EH (cell line): ENCODE measurements around the gene LYZL6.
"Not testable (repeated sequence)": the region's sequence is repeated elsewhere in the genome, so short reads cannot be mapped to it uniquely, and the experiment has no call there.

Source experiments
- DNase-seq: peaks from one replicate; pipeline ENCODE4 v3.0.0-alpha.2; 2015; ENCODE audit warnings: low read depth

The LYZL6 gene

DNA sequence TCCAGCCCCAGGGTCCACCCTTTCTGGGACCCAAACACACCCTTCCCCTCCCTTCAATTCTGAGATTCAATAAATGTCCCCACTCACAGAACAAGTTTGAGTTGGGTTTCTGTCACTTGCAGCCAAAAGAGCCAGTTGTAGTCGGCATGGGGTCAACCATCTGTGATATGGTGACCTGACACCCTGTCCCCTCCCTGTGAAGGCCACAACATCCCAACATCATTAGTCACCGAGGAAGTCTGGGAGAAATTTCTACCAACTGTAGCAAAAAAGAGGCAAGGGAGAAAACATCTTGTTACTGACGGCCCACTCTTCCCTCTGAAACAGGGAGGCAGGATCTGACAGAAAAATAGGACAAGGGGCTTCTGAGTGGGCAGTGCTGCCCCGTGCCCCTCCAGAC, 638 bp upstream of the LYZL6 start:
- peak; percentile 14 for DNase-seq

DNA sequence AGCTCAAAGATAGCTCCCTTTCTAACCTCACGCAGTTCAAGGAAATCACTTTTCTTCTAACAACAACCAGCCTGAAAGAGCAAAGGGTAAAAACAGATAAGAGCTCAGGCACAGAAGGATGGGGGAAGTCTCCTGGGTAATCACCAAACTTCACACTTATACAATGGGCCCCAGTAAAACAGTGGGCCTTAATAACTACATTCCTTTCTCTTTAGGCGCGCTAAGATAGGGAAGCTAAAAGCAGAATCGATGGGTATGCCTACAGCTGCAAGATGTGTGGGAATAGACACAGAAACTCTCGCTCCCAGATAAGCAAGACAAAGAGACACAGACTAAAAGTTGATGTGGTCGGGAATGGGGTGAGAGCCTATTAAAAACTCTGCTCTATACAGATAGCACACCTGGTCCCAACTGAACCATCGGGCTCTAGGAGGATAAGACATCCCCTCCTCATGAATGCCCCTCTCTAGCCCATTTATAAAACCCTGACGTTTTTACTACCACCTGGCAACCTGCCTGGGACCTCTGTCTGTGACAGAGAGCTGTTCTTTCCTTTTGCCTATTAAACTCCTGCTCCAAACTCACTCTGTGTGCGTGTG, 826 bp downstream of the LYZL6 start:
- peak; percentile 4 for DNase-seq

DNA sequence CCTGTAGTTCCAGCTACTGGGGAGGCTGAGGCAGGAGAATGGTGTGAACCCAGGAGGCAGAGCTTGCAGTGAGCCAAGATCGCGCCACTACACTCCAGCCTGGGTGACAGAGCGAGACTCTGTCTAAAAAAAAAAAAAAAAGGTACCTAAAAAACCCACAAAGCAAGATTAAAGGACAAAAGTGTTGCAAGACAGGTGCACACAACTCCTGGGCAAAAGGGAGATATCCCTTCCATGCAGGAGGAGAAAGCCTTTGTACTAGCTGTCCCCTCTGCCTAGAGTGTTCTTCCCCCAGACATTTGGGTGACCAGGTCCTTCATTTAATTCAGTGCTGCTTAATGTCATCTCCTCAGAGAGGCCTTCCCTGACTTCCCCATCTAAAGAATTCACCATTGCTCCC, 5.0 kb downstream of the LYZL6 start:
- DNase-seq: not testable (repeated sequence)

DNA sequence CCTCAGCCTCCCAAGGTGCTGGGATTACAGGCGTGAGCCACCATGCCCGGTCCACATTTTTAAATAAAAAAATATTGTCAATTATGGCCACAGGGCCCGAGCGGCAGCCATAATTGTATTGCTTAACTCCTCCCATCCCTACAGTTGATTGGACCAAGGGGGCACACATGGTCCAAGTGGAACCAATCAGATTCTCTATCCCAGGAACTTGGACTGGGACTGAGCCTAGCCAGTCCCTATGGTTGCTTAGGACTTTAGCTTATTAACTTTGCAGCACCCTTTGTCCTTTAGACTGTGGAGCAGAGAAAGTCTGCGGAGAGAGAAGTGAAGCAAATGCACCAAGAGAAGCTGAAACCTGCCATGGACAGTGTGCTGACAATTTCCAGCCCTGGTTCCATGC, 7.5 kb downstream of the LYZL6 start:
- DNase-seq: no peak

DNA sequence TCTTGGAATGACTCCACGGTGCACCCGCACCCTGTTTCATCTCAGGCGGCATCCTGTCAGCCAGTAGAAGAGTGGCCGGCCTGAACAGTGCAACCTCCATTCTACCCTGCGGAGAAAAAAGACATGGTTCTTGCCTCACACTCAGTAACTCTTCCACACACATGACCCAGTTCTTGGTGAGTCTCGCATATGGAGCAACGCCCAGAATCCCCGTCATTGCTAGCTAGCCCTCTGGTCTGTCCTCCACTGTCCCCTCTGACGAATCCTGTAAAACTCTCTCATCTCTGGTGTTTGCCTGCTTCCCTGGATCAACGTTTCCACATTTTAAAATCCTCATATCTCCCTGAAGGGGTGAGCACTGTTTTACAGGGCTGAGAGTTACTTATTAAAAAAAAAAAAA, 8.8 kb downstream of the LYZL6 start:
- no peak for DNase-seq

DNA sequence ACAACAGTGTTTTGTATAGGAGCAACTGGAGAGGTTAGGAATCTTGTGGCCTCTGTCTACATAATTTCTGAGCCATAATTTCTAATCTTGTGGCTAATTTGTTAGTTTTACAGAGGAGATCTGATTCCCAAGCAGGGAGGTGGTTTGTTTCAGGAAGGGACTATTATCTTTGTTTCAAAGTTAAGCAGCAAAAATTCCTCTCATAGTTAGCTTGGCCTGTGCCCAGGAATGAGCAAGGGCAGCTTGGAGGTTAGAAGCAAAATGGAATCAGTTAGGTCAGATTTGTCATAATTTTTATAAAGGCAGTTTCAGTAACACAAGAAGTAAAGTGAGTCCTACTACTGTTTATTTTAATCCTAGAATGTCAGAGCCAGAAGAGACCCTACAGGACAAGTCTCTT, 10.9 kb downstream of the LYZL6 start:
- DNase-seq: peak; percentile 71

DNA sequence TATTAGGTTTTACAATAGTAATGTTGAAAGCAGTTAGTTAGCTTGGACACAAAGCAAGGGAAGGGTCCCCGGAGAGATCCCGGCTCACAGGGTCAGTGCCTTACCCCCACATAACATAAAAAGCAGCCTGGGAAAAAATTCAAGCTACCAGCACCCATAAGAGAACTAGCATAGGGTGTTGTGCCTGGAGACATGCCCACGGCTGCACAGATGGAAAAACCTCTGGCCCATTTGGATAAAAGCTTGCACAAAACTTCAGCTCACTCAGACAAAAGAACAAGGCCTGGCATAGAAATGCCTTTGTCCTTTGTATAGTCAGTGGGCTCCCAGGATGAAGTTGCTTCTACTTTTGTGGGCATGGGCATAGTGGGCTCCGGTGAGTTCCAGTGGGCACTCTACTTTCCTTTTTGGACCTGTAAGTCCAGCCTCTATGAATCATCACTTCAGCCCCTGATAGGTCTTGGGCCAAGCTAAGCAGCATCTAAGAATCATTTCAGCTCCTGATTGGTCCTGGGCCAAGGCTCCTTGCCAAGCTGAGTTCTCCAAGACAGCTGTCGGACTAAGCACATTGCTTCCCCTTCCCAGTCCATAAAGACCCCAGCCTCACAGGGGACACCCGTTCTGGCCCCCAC, 11.6 kb downstream of the LYZL6 start:
- DNase-seq: peak; percentile 38

DNA sequence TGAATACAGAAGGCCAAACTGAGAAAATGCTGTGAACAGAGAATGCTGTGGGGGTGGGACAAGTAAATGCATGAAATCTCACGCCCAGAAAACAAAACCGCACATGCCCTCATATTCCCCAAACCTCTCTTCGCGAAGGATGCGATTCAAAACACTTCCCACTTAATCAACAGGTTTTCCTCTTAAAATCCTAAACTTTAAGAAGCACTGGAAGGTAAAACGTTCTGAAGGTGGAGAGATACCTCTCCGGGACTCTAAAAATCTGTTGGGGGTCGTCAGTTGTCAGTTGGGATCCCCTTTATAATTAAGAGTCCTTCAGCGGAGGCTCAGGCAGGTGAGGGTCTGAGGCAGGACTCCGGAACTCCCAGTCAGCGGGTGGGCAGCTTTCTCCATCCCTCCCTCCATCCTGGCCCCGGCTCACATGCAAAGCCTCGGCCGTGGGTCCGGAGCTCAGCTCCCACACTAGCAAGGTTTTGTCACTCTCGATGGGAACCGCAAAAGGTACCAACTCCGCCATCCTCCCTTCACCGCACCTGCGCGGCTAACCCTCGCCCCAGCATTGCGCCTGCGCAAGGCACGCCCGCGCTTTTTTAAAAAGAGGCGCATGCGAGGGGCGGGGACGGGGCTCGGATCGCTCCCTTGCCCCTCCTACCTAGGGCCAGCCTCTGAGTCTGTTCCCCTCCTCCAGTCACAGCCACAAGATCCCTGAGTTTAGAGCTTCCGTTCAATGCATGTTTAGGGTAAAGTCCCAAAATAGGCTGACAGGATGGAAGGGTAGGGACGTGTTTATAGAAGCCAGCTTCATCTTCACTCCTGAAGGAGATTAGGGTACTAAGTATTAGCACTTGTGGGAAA, 13.1 kb downstream of the LYZL6 start, which contains the start of gene RDM1:
Gene RDM1 (minus strand): TSS at position 563 of the 855 bp plus-strand sequence. CDS start 46 bp downstream, at position 517.
- peak; percentile 78 for DNase-seq

DNA sequence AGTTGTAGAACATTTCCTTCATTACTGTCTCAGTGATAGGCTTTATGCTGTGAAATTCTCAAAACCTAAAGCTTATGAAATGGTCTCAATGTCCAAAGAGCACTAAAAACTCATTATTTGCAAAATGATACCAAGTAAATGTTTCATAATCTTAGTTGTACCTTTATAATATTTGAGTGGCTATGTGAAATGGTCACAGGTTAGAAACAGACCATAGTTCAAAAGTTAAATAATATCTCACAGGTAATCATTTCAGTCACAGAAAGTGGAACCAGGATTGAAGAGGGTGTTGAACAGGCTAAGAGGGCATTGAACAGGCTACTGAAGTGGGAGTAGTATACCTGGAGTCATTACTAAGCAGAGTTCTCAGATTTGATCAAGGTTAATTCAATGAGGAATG, 15.8 kb downstream of the LYZL6 start:
- DNase-seq: no peak

DNA sequence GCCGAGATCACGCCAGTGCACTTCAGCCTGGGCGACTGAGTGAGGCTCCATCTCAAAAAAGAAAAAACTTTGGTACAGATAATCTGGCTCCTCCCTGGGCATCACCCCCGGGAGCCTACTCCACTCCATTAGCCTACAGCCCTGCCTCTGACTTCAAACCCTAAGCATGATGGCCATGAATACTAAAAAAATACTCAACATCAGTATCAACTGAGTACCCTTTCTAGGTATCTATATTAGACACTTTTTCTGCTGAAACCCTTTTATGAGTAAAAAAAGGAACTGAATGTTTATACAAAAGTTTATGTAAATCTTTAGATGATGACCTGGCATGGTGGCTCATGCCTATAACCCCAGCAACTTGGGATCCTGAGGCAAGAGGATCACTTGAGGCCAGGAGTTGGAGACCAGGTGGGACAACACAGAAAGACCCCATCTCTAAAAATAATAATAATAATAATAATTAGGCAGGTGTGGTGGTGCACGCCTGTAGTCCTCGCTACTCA, 19.9 kb downstream of the LYZL6 start:
- DNase-seq: no peak

DNA sequence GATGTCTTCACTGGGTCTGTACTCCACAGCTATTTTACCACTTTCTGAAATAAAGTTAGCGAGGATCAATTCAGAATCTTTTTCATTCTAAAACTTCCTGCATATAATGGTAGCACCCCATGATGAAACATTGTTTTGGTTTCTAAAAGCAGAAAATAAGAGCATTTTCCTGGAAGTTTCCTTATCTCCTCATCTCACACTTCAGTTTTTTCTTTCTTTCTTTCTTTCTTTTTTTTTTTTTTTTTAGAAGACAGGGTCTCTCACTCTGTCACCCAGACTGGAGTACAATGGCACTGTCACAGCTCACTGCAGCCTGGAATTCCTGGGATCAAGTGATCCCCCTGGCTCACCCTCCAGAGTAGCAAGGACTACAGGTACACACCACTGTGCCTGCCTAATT, 23.3 kb downstream of the LYZL6 start:
- DNase-seq: no peak

DNA sequence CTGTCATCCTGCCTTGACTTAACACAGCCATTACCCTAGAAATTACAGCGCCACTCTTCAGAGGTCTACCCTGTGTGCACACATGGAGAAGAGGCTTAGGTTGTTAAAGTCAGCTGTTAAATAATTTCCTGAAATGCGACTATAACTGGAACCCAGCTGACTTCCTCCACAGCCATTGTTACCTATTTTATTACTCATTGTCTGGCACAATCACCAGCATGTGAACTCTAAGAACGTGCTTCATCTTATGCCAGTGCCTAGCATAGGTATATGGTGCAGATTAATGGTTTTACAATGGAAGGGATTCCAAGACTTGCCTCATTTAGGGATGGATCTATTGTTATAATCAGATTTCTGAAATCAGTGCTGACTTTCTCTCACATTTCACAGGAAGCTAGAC, 24.8 kb downstream of the LYZL6 start:
- DNase-seq: no peak

DNA sequence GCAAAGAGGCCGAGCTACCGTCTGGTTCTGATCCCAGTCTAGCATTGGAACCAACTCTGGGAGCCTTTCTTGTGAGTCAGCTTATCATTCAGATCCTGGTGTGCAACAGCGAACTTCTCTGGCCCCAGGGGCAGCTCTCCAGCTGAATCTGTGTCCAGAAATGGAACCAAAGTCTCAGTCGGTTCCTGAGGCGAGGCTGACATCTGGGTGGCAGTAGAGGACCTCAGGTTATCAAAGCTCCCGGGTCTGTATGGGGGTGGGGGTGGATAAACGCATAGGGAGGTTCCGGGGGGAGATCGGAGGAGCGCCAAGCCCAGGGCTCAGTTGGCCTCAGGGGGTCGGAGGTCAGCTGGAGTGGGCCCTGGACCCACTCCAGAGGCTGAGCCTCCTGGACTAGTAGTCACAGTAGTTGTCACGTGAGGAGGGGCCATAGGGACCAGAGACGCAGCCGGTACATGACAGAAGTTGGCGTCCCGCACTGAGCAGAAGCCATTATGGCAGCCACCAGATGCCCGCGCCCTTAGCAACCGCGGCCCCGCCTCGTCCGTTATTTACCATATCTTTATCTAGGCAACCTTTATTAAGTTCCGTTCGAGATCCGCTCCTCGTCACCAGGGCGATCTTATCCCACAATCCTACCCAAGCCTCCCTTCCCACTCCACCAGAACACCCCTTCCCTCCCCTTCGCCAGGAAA, 25.8 kb downstream of the LYZL6 start:
- DNase-seq: no peak

DNA sequence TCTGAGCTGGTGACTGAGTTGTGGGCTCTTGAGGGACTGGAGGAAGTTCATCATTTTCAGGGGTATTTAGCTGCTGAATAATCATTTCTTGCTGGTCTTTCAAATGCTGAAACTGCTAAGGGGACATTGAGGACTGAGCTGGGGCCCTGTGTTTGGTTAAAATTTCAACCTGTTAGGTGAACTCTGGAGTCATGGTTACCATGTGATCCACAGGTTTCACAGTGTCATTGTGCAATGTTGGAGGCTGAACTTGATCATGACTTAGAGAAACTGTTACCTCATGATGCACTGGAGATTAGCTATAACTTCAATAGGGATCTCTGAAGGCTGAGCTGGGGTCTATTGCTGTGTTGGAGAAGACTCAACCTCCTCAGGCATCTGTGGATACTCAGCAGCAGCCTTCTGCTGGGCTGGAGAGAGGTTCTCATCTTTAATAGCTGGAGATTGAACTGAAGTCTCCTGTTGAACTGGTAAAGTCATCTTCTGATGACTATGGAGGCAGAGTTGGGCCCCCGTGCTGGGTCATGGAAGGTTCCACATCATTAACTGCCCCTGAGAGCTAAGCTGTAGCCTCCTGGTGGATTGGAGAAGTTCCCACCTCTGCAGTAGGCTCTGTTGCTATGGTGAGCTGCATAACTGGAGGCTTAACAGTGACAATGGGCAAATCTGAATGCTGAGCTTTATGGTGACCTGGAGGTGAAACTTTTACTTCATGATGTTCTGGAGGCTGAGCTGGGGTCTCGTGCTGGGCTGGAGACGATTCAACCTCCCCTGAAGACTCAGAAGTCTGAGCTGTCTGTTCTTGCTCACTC, 28.2 kb downstream of the LYZL6 start:
- DNase-seq: no peak

DNA sequence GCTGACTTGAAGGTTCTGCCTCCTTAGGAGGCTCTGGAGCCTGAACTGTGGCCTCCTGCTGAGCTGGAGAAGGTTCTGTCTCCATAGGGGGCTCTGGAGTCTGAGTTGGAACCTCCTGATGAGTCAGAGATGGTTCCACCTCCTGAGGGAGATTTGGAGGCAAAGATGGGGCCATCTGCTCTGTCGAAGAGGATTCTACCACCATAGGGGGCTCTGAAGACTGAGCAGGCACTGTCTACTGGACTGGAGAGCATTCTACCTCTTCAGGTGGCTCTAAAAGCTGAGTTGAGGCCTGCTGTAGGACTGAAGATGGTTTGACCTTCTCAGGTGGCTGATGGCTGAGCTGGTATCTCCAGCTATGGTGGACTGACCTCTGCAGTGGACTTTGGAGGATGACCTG, 29.2 kb downstream of the LYZL6 start:
- DNase-seq: no peak

DNA sequence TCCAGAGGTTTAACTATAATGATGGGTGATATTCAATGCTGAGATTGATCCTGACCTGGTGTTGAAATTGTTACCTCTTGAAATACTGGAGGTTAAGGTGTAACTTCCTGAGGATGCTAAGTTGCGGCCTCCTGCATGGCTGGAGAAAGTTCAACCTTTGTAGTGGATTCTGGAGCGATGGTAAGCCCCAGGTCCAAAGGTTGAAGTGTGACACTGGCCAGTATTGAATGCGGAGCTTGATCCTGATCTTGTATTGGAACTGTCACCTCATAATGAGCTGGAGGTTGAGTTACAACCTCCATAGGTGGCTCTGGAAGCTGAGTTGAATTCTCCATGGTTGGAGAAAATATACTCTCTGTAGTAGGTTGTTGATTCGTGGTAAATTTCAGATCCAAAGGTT, 29.9 kb downstream of the LYZL6 start:
- no peak for DNase-seq

DNA sequence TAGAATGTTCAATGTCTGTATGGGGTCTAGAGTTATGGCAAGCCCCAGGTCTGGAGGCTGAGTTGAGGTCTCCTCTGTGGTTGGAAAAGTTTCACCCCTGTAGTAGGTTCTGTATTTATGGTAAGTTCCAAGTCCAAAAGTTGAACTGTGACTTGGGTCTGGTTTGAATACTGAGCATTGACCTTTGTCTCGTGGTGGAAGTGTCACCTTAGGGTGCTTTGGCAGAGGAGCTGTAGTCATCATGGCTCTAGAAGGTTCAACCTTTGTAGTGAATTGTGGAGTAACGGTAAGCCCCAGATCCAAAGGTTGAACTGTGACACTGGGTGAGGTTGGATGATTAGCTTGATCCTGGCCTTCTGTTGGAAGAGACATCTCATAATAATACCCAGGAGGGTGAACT, 30.6 kb downstream of the LYZL6 start:
- DNase-seq: no peak

DNA sequence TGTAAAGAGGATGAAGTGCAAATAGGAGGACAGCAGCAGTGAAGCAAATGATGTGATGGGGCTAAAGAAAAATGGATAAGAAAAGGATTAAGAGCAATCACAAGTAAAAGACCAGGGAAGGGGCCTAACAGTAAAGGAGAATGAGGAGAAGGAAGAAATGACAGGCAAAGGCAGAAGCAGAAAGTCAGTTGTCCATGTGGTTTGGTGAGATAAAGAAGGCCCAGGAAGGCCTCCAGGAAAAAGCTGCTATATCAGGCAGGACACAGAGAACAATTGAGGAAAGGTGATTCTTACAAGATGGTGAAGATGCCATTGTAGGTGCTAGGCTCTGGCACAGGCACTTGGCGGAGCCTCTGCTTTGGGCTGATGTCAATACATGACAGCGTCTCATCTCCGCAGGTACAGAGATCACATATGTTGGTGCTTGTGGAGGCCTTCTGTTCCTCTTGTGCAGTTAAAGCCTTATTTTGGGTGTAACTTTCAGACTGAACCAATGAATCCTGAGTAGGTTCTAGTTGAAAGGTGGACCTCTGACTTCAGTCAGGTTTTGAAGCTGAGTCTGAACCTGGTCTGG, 31.1 kb downstream of the LYZL6 start:
- no peak for DNase-seq

DNA sequence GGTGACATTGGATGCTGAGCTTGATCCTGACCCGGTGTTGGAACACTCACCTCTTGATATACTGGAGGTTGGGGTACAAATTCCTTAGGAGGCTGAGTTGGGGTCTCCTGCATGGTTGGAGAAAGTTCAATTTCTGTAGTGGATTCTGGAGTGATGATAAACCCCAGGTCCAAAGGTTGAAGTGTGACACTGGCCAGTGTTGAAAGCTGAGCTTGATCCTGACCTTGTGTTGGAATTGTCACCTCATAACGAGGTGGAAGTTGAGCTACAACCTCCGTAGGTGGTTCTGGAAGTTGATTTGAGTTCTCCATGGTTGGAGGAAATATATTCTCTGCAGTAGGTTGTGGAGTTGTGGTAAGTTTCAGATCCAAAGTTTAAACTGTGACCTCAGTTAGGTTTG, 34.1 kb downstream of the LYZL6 start:
- no peak for DNase-seq

DNA sequence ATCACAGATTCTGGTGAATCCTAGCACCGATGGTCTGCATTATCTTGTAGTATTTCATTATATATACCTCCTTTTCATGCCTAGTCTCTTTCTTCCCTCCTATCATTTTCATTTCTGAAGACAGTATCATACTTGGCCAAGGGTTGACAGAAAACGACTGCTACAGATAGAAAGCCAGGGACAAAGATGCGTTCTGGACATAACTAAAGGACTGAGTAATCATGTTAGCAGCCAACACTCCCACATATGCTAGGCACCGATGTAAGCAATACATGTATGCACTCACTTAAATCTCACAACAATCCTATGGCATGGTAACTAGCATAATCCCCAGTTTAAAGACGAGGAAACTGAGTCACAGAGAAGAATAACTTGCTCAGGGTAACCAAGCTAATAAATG, 35.8 kb downstream of the LYZL6 start:
- peak; percentile 36 for DNase-seq
